SK-N-SH treated with all-trans-retinoic acid at 6 μM for 48 hours (cell line): Measurements from ENCODE around the gene VCAN.
A peak's percentile ranks its signal among the peaks of the same experiment; 100 is the strongest.

Experiments used
- ATAC-seq: fragments of 200-7000 bp; cut with Tn5 transposase; 3 replicates; pipeline ENCODE4 v1.9.1; 2020; ENCODE audit warnings: mild to moderate bottlenecking, moderate library complexity
- ARNTL ChIP-seq: fragments of 450-650 bp; formaldehyde crosslinking; IDR thresholded peaks from 2 replicates; pipeline ENCODE4 v1.5.0; 2020; ENCODE audit warnings: low read depth, mild to moderate bottlenecking, moderate library complexity, borderline replicate concordance
- BACH2 ChIP-seq: fragments of 250-450 bp; sonication (Bioruptor Pico); IDR thresholded peaks from 2 replicates; pipeline ENCODE4 v1.9.0; 2021; ENCODE audit warnings: mild to moderate bottlenecking, borderline replicate concordance
- CSDC2 ChIP-seq: fragments of 250-450 bp; sonication (Bioruptor Pico); IDR thresholded peaks from 2 replicates; pipeline ENCODE4 v1.5.0; 2020; ENCODE audit warnings: mild to moderate bottlenecking, moderate library complexity
- ESRRG ChIP-seq: fragments of 250-450 bp; sonication (Bioruptor Pico); IDR thresholded peaks from 2 replicates; pipeline ENCODE4 v1.6.1; 2021; ENCODE audit warnings: mild to moderate bottlenecking
- GLIS3 ChIP-seq: fragments of 250-450 bp; sonication (Bioruptor Pico); IDR thresholded peaks from 2 replicates; pipeline ENCODE4 v1.5.0; 2020; ENCODE audit warnings: mild to moderate bottlenecking, moderate library complexity
- ISL1 ChIP-seq: fragments of 250-450 bp; sonication (Bioruptor Pico); IDR thresholded peaks from 2 replicates; pipeline ENCODE4 v2.1.2; 2022; ENCODE audit warnings: mild to moderate bottlenecking, moderate library complexity
- PPARA ChIP-seq: fragments of 250-450 bp; sonication (Bioruptor Pico); IDR thresholded peaks from 2 replicates; pipeline ENCODE4 v1.5.0; 2020; ENCODE audit warnings: mild to moderate bottlenecking, borderline replicate concordance
- RARB ChIP-seq: fragments of 250-450 bp; sonication (Bioruptor Pico); IDR thresholded peaks from 2 replicates; pipeline ENCODE4 v1.8.0; 2021; ENCODE audit warnings: mild to moderate bottlenecking, moderate library complexity
- SNAI2 ChIP-seq: fragments of 250-450 bp; sonication (Bioruptor Pico); IDR thresholded peaks from 2 replicates; pipeline ENCODE4 v1.5.0; 2020; ENCODE audit warnings: mild to moderate bottlenecking, moderate library complexity
- TCF4 ChIP-seq: fragments of 250-450 bp; sonication (Bioruptor Pico); IDR thresholded peaks from 2 replicates; pipeline ENCODE4 v1.8.0; 2021; ENCODE audit warnings: mild to moderate bottlenecking, moderate library complexity, borderline replicate concordance
- ZC3H10 ChIP-seq: fragments of 250-450 bp; sonication (Bioruptor Pico); IDR thresholded peaks from 2 replicates; pipeline ENCODE4 v1.5.1; 2021; ENCODE audit warnings: mild to moderate bottlenecking, moderate library complexity
- ZFP30 ChIP-seq: fragments of 450-650 bp; formaldehyde crosslinking; IDR thresholded peaks from 2 replicates; pipeline ENCODE4 v1.5.0; 2022; ENCODE audit warnings: mild to moderate bottlenecking, moderate library complexity
- ZNF565 ChIP-seq: fragments of 450-650 bp; formaldehyde crosslinking; conservative IDR thresholded peaks from 2 replicates; pipeline ENCODE4 v1.5.0; 2020; ENCODE audit warnings: low read depth, mild to moderate bottlenecking, moderate library complexity
- ZNF70 ChIP-seq: fragments of 450-650 bp; formaldehyde crosslinking; IDR thresholded peaks from 2 replicates; pipeline ENCODE4 v1.5.0; 2020; ENCODE audit warnings: mild to moderate bottlenecking, moderate library complexity
- ZNF8 ChIP-seq: fragments of 450-650 bp; formaldehyde crosslinking; IDR thresholded peaks from 2 replicates; pipeline ENCODE4 v1.5.0; 2020; ENCODE audit warnings: mild to moderate bottlenecking, moderate library complexity
- TF ChIP-seq, protein P1 (sequence below): fragments of 250-450 bp; sonication (Bioruptor Pico); IDR thresholded peaks from 2 replicates; pipeline ENCODE4 v1.8.0; 2020; ENCODE audit warnings: mild to moderate bottlenecking, moderate library complexity, borderline replicate concordance
- TF ChIP-seq, protein P2 (sequence below): fragments of 250-450 bp; sonication (Bioruptor Pico); IDR thresholded peaks from 2 replicates; pipeline ENCODE4 v1.5.1; 2020; ENCODE audit warnings: low read depth, mild to moderate bottlenecking, moderate library complexity
- TF ChIP-seq, protein P3 (sequence below): fragments of 250-450 bp; sonication (Bioruptor Pico); IDR thresholded peaks from 2 replicates; pipeline ENCODE4 v1.5.0; 2020; ENCODE audit warnings: mild to moderate bottlenecking, moderate library complexity
- TF ChIP-seq, protein P4 (sequence below): fragments of 250-450 bp; sonication (Bioruptor Pico); IDR thresholded peaks from 2 replicates; pipeline ENCODE4 v1.5.1; 2021; ENCODE audit warnings: mild to moderate bottlenecking, moderate library complexity

The VCAN gene

DNA sequence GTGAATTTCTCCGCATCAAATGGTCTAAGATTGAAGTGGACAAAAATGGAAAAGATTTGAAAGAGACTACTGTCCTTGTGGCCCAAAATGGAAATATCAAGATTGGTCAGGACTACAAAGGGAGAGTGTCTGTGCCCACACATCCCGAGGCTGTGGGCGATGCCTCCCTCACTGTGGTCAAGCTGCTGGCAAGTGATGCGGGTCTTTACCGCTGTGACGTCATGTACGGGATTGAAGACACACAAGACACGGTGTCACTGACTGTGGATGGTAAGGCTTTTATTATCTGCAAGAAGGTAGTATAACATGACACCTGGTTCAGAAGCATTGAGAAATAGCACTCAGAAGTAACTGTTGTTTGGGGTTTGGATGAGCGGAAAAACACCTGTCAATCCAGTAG, 18.7 kb downstream of the VCAN start:
- no peak for TF ChIP-seq PPARA
- TF ChIP-seq ZNF70 (CRISPR knock-in tag), result no peak
- TF ChIP-seq, protein P1, sequence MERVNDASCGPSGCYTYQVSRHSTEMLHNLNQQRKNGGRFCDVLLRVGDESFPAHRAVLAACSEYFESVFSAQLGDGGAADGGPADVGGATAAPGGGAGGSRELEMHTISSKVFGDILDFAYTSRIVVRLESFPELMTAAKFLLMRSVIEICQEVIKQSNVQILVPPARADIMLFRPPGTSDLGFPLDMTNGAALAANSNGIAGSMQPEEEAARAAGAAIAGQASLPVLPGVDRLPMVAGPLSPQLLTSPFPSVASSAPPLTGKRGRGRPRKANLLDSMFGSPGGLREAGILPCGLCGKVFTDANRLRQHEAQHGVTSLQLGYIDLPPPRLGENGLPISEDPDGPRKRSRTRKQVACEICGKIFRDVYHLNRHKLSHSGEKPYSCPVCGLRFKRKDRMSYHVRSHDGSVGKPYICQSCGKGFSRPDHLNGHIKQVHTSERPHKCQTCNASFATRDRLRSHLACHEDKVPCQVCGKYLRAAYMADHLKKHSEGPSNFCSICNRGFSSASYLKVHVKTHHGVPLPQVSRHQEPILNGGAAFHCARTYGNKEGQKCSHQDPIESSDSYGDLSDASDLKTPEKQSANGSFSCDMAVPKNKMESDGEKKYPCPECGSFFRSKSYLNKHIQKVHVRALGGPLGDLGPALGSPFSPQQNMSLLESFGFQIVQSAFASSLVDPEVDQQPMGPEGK (CRISPR knock-in tag), result no peak
- no peak for TF ChIP-seq TCF4 (CRISPR knock-in tag)
- no peak for TF ChIP-seq ISL1 (CRISPR knock-in tag)
- no peak for TF ChIP-seq ZNF565 (CRISPR knock-in tag)
- TF ChIP-seq, protein P2, sequence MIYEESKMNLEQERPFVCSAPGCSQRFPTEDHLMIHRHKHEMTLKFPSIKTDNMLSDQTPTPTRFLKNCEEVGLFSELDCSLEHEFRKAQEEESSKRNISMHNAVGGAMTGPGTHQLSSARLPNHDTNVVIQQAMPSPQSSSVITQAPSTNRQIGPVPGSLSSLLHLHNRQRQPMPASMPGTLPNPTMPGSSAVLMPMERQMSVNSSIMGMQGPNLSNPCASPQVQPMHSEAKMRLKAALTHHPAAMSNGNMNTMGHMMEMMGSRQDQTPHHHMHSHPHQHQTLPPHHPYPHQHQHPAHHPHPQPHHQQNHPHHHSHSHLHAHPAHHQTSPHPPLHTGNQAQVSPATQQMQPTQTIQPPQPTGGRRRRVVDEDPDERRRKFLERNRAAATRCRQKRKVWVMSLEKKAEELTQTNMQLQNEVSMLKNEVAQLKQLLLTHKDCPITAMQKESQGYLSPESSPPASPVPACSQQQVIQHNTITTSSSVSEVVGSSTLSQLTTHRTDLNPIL (CRISPR knock-in tag), result no peak
- no peak for ATAC-seq

DNA sequence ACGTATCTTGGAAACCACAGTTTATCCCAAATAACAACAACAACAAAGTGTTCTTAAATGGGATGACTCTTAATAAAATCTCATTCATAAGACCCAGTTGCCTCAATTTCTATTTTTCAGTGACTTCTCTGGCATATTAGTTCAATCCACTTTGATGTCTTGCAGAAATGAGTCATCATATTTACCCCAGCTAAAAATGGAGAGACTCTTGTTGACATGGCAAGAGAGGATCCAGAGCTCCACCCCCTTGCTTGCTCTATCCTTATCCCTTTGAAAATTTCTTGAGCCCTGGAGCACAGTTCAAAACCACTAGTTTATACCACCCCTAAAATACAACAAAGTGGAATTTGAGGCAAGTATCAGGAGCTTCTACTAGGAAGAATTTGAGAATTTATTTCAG, 20.8 kb downstream of the VCAN start:
- peak; percentile 49; the same call in 1 of the 3 replicates for ATAC-seq

DNA sequence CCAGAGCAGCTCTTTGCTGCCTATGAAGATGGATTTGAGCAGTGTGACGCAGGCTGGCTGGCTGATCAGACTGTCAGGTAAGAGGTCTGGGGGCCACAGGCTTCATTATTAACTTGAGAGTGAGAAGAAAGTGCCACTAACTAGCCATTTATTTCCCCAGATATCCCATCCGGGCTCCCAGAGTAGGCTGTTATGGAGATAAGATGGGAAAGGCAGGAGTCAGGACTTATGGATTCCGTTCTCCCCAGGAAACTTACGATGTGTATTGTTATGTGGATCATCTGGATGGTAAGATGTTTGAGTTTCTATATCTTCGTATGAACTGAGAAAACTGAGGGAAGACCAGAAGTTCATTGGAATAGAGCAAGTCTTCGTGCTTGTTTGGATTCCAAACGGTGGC, 22.1 kb downstream of the VCAN start:
- TF ChIP-seq ZNF8 (CRISPR knock-in tag), result no peak
- no peak for ATAC-seq

More for the DNA sequence above, 20.8 kb downstream of the VCAN start:
- TF ChIP-seq ZFP30 (no peak), BACH2 (CRISPR knock-in tag) (no peak), ZNF70 (CRISPR knock-in tag) (no peak), ZC3H10 (CRISPR knock-in tag) (no peak)
- TF ChIP-seq, protein P2 (CRISPR knock-in tag), result no peak
- TF ChIP-seq, all 23 proteins: peak for 0

DNA sequence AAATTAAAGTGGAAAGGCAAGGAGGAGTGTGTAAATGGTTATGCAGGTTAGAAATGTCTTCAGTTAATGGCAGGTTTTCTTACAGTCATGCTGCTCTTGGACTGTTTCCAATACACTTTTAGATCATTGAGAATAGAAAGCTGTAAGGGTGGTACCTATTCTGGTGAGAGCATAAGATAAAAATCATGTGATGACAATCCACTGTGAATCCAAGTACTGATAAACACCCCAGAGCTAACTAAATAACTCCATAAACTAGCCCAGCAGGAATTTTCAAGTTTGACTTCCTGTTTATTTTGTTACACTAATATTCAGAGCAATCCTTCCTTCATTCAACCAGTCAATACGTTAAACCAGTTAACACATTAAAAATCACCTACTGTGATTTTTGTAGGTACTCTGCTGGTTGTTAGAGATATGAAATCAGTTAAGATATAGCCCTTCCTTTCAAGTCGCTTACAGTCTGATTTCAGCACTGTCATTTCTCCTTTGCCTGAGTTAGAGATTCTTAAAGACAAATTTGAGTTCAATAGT, 22.6 kb downstream of the VCAN start:
- no peak for ATAC-seq
- no peak for TF ChIP-seq PPARA
- TF ChIP-seq ZFP30, result no peak
- TF ChIP-seq, protein P2 (CRISPR knock-in tag), result no peak
- no peak for TF ChIP-seq BACH2 (CRISPR knock-in tag)
- no peak for TF ChIP-seq ZC3H10 (CRISPR knock-in tag)
- TF ChIP-seq, protein P3, sequence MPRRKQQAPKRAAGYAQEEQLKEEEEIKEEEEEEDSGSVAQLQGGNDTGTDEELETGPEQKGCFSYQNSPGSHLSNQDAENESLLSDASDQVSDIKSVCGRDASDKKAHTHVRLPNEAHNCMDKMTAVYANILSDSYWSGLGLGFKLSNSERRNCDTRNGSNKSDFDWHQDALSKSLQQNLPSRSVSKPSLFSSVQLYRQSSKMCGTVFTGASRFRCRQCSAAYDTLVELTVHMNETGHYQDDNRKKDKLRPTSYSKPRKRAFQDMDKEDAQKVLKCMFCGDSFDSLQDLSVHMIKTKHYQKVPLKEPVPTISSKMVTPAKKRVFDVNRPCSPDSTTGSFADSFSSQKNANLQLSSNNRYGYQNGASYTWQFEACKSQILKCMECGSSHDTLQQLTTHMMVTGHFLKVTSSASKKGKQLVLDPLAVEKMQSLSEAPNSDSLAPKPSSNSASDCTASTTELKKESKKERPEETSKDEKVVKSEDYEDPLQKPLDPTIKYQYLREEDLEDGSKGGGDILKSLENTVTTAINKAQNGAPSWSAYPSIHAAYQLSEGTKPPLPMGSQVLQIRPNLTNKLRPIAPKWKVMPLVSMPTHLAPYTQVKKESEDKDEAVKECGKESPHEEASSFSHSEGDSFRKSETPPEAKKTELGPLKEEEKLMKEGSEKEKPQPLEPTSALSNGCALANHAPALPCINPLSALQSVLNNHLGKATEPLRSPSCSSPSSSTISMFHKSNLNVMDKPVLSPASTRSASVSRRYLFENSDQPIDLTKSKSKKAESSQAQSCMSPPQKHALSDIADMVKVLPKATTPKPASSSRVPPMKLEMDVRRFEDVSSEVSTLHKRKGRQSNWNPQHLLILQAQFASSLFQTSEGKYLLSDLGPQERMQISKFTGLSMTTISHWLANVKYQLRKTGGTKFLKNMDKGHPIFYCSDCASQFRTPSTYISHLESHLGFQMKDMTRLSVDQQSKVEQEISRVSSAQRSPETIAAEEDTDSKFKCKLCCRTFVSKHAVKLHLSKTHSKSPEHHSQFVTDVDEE (CRISPR knock-in tag), result no peak
- TF ChIP-seq CSDC2, result no peak

DNA sequence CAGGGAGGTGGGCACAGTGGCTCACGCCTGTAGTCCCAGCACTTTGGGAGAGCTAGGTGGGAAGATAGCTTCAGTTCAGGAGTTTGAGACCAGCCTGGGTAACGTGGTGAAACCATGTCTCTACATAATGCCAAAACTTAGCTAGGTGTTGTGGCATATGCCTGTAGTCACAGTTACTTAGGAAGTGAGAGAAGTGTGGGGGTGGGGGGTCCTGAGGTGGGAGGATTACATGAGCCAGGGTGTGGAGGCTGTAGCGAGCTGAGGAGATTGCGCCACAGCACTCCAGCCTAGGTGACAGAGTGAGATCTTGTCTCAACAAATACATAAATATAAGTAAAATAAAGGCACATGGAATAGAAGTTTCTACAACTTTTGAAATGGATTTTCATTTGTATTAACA, 23.1 kb downstream of the VCAN start:
- ATAC-seq, result no peak; the same call in 2 of the 3 replicates
- no peak for TF ChIP-seq GLIS3
- no peak for TF ChIP-seq BACH2 (CRISPR knock-in tag)
- TF ChIP-seq, protein P4, sequence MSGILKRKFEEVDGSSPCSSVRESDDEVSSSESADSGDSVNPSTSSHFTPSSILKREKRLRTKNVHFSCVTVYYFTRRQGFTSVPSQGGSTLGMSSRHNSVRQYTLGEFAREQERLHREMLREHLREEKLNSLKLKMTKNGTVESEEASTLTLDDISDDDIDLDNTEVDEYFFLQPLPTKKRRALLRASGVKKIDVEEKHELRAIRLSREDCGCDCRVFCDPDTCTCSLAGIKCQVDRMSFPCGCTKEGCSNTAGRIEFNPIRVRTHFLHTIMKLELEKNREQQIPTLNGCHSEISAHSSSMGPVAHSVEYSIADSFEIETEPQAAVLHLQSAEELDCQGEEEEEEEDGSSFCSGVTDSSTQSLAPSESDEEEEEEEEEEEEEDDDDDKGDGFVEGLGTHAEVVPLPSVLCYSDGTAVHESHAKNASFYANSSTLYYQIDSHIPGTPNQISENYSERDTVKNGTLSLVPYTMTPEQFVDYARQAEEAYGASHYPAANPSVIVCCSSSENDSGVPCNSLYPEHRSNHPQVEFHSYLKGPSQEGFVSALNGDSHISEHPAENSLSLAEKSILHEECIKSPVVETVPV (CRISPR knock-in tag), result no peak
- no peak for TF ChIP-seq ZNF565 (CRISPR knock-in tag)
- no peak for TF ChIP-seq ESRRG (CRISPR knock-in tag)
- TF ChIP-seq ISL1 (CRISPR knock-in tag), result no peak
- TF ChIP-seq SNAI2 (CRISPR knock-in tag), result no peak
- no peak for TF ChIP-seq RARB (CRISPR knock-in tag)
- no peak for TF ChIP-seq ARNTL
- TF ChIP-seq, protein P1 (CRISPR knock-in tag), result no peak
